Endothelial cell (in vitro differentiated cells): ENCODE results near the gene PIK3R2. TPM values are rescaled to one million over a fixed set of nuclear protein-coding genes. Genes with fewer than 3 reads are reported as not detected.
A peak's percentile ranks its signal among the peaks of the same experiment; 100 is the strongest.

Experiments
- DNase-seq: peaks from one replicate; pipeline ENCODE4 v3.0.0; 2021; ENCODE audit warnings: low spot score
- H3K27ac Mint-ChIP-seq: one replicate; pipeline ENCODE4 v1.8.0; 2021; ENCODE audit warnings: mixed read lengths, inconsistent platforms; ENCODE audit not compliant: unreplicated experiment
- H3K27me3 Mint-ChIP-seq: one replicate; pipeline ENCODE4 v1.8.0; 2021; ENCODE audit warnings: mild to moderate bottlenecking, moderate library complexity, mixed read lengths, inconsistent platforms; ENCODE audit not compliant: unreplicated experiment
- H3K36me3 Mint-ChIP-seq: one replicate; pipeline ENCODE4 v1.8.0; 2021; ENCODE audit warnings: mild to moderate bottlenecking, low read depth, mixed read lengths, inconsistent platforms; ENCODE audit not compliant: unreplicated experiment
- H3K4me1 Mint-ChIP-seq: one replicate; pipeline ENCODE4 v1.8.0; 2021; ENCODE audit warnings: mild to moderate bottlenecking, mixed read lengths, inconsistent platforms; ENCODE audit not compliant: unreplicated experiment
- H3K4me3 Mint-ChIP-seq: one replicate; pipeline ENCODE4 v1.8.0; 2021; ENCODE audit warnings: mild to moderate bottlenecking, mixed read lengths, inconsistent platforms; ENCODE audit not compliant: unreplicated experiment
- H3K9me3 Mint-ChIP-seq: one replicate; pipeline ENCODE4 v1.8.0; 2021; ENCODE audit warnings: mixed read lengths, inconsistent platforms; ENCODE audit not compliant: unreplicated experiment
- total RNA-seq: library from RNA; stranded (reverse); fragmentation: NEBNext Ultra II Directional; extraction: Animal tissue kit (Norgen Biotek cat#: 25700); gene quantifications from one replicate; pipeline ENCODE4 v1.2.1, GENCODE V29; 2021; ENCODE audit not compliant: unreplicated experiment
- TF ChIP-seq, protein P1 (sequence below): fragments of 200-600 bp; sonication (generic); IDR thresholded peaks from one replicate; pipeline ENCODE4 v1.5.0; 2021; ENCODE audit warnings: antibody characterized with exemption; ENCODE audit not compliant: unreplicated experiment

PIK3R2 gene
- total RNA-seq, 1 donor from 2014 or later = 28.0 TPM

DNA sequence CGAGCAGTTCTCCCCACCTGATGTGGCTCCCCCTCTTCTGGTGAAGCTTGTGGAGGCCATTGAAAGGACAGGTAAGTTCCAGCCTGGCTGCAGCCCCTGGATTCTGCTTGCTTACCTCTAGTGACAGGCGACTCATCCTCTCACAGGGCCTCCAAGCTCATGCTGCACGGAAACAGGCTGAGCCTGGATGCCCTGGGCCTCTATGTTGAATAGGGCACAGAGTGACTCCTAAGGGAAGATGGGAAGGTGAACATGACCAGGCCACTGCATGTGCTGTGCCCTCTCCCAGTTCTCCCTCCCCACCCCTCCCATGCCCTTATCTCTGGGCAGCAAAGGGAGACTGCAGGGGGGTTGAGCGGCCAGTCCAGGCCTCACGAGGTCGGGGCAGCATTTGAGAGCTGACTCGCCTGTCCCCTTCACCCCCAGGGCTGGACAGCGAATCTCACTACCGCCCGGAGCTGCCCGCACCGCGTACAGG, 7.6 kb downstream of the PIK3R2 start:
- DNase-seq = no peak
- no peaks in the 10 kb centered on the region for H3K9me3 Mint-ChIP-seq
- peaks cover 6% of the 10 kb centered on the region for H3K27me3 Mint-ChIP-seq
- peaks cover 19% of the 10 kb centered on the region for H3K36me3 Mint-ChIP-seq
- TF ChIP-seq, protein P1, sequence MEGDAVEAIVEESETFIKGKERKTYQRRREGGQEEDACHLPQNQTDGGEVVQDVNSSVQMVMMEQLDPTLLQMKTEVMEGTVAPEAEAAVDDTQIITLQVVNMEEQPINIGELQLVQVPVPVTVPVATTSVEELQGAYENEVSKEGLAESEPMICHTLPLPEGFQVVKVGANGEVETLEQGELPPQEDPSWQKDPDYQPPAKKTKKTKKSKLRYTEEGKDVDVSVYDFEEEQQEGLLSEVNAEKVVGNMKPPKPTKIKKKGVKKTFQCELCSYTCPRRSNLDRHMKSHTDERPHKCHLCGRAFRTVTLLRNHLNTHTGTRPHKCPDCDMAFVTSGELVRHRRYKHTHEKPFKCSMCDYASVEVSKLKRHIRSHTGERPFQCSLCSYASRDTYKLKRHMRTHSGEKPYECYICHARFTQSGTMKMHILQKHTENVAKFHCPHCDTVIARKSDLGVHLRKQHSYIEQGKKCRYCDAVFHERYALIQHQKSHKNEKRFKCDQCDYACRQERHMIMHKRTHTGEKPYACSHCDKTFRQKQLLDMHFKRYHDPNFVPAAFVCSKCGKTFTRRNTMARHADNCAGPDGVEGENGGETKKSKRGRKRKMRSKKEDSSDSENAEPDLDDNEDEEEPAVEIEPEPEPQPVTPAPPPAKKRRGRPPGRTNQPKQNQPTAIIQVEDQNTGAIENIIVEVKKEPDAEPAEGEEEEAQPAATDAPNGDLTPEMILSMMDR = no peak
- H3K4me1 Mint-ChIP-seq = no peaks in the 10 kb centered on the region
- H3K4me3 Mint-ChIP-seq = no peak overlapping the region
- no peak overlapping the region for H3K27ac Mint-ChIP-seq

DNA sequence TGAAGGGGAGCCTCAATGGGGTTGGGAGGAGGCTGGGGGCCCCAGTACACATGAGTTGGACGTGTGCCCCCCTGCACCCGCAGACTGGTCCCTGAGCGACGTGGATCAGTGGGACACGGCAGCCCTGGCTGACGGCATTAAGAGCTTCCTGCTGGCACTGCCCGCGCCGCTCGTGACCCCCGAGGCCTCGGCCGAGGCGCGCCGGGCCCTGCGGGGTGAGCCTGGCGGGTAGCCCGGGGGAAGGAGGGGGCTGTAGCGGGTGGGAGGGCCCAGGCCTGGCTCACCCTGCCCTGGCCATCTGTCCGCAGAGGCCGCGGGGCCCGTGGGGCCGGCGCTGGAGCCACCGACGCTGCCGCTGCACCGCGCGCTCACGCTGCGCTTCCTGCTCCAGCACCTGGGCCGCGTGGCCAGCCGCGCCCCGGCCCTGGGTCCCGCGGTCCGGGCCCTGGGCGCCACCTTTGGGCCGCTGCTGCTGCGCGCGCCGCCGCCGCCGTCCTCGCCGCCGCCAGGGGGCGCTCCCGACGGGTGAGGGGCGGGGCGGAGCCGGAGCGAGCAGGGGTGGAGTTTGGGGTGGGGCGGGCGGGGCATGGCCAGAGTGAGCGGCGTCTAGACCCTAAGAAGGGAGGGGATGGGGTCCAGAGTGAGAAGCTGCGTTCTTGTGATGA, 8.1 kb downstream of the PIK3R2 start:
- Mint-ChIP-seq H3K4me3 (no peak overlapping the region), H3K36me3 (peaks cover 24% of the 10 kb centered on the region), H3K27ac (no peak overlapping the region), H3K4me1 (no peaks in the 10 kb centered on the region), H3K27me3 (peaks cover 6% of the 10 kb centered on the region), H3K9me3 (no peaks in the 10 kb centered on the region)
- TF ChIP-seq, protein P1 = peak; percentile 64
- peak; percentile 82 for DNase-seq

DNA sequence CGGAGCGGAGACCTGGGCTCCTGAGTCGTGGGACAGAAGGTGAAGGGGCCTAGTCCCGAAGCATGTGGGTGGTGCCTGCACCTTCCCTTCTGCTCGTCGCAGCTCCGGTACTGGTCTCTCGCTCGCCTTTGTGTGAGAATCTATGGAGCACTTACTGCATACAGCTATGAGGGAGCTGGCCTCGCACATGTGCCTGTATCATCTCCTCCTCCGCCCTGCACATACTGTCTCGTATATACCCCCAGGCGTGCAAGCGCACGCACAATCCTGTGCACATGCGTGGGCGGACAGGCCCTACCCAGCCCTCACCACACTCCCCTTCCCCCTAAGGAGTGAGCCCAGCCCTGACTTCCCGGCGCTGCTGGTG, 8.7 kb downstream of the PIK3R2 start:
- Mint-ChIP-seq H3K4me3 (no peak overlapping the region), H3K27ac (no peak overlapping the region)

DNA sequence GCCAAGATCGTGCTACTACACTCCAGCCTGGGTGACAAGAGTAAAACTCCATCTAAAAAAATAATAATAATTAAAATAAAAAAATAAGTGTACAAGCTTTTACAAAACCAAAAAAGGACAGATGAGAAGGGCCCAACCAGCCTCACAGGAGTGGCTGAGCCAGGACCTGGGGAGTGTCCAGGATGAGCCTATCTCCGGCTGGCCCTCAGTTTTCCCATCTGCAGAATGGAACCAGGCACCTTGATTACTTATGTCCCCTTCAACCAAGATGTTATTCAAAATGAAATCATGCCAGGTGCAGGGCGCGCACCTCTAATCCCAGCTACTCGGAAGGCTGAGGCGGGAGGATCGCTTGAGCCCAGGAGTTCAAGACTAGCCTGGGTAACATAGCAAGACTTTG, 11.1 kb downstream of the PIK3R2 start:
- Mint-ChIP-seq H3K9me3 (no peaks in the 10 kb centered on the region), H3K4me1 (no peaks in the 10 kb centered on the region), H3K4me3 (no peak overlapping the region), H3K36me3 (peaks cover 31% of the 10 kb centered on the region), H3K27me3 (peaks cover 4% of the 10 kb centered on the region), H3K27ac (no peak overlapping the region)
- TF ChIP-seq, protein P1 = no peak
- no peak for DNase-seq

More for the DNA sequence above, 8.7 kb downstream of the PIK3R2 start:
- Mint-ChIP-seq H3K27me3 (peaks cover 4% of the 10 kb centered on the region), H3K9me3 (no peaks in the 10 kb centered on the region), H3K36me3 (peaks cover 22% of the 10 kb centered on the region), H3K4me1 (no peaks in the 10 kb centered on the region)
- DNase-seq = no peak
- TF ChIP-seq, protein P1 = peak; percentile 22

DNA sequence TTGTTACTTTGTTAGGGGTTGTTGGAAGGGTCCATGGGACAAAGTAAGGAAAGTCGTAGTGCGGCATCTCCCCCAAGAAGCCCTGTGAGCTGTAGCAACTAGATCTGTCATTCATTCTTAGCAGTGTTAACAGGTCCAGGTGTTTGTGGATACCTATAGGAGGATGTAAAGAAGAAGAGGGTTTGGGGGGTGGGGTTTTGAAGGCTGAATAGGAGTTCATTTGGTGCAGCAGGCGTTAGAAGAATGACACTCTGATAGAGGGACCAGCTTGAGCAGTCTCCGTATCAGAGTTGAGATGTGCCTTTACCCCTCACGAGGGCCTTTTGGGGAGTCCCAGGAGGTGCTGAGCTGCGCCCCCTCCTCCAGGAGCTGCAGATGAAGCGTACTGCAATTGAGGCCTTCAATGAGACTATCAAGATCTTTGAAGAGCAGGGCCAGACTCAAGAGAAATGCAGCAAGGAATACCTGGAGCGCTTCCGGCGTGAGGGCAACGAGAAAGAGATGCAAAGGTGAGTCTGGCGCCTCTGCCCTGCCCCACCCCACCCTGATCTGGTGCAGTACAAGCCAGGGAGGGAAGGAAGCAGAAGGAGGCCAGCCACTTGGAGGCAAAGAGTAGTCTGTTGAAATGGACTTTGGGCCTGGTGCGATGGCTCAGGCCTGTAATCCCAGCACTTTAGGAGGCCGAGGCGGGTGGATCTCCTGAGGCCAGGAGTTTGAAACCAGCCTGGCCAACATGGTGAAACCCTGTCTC, 13.0 kb downstream of the PIK3R2 start:
- no peaks in the 10 kb centered on the region for H3K27me3 Mint-ChIP-seq
- H3K4me1 Mint-ChIP-seq = no peaks in the 10 kb centered on the region
- H3K9me3 Mint-ChIP-seq = no peaks in the 10 kb centered on the region
- no peak for DNase-seq
- TF ChIP-seq, protein P1 = no peak
- H3K27ac Mint-ChIP-seq = no peak overlapping the region
- peaks cover 27% of the 10 kb centered on the region for H3K36me3 Mint-ChIP-seq
- H3K4me3 Mint-ChIP-seq = peak overlapping the region; percentile 65
